Esophagus muscularis mucosa (tissue), 4 donors: ENCODE measurements around the gene RASAL2.

Source experiments
- CTCF ChIP-seq, 3 experiments: fragments of 200-600 bp in 2 of 3; fragments of 450-650 bp in 1 of 3; sonication (generic) in 2 of 3; IDR thresholded peaks; one replicate each; pipeline ENCODE4 v1.5.1; 2017 to 2019; ENCODE audit warnings: antibody characterized with exemption in 3 of 3, mild to moderate bottlenecking in 2 of 3, moderate library complexity in 1 of 3
- EP300 ChIP-seq: sonication (generic); formaldehyde crosslinking; IDR thresholded peaks from one replicate; pipeline ENCODE4 v1.6.1; 2017; ENCODE audit warnings: antibody characterized with exemption
- POLR2A ChIP-seq: fragments of 450-650 bp; IDR thresholded peaks from one replicate; pipeline ENCODE4 v1.6.1; 2017; ENCODE audit warnings: antibody characterized with exemption, moderate library complexity, mild to moderate bottlenecking, low read depth
- POLR2AphosphoS5 ChIP-seq, 2 donors: sonication (generic); formaldehyde crosslinking; IDR thresholded peaks; one replicate each; pipeline ENCODE4 v1.6.1; 2017; ENCODE audit warnings: antibody characterized with exemption in 2 of 2

GRCh38 chr1:178412400-178412770, 318.5 kb downstream of the RASAL2 start:
- no peak for TF ChIP-seq CTCF (IDR thresholded peaks at IDR 0.05)
- no peak for TF ChIP-seq POLR2AphosphoS5 (IDR thresholded peaks at IDR 0.05)
- TF ChIP-seq EP300 = no peak
- TF ChIP-seq POLR2A = no peak
